HUES64 (cell line): ENCODE results near the gene LRRTM1.

ENCODE experiments used
- H3K27ac ChIP-seq: 2 replicates; pipeline ENCODE4 v1.7.0; 2013; ENCODE audit warnings: low read depth, low read length, inconsistent platforms
- H3K27me3 ChIP-seq: 2 replicates; pipeline ENCODE4 v1.6.1; 2013; ENCODE audit warnings: mild to moderate bottlenecking, low read length; ENCODE audit not compliant: insufficient read depth
- H3K36me3 ChIP-seq: 2 replicates; pipeline ENCODE4 v1.6.1; 2013; ENCODE audit warnings: mild to moderate bottlenecking, low read length; ENCODE audit not compliant: insufficient read depth
- H3K4me1 ChIP-seq: 2 replicates; pipeline ENCODE4 v1.6.1; 2013; ENCODE audit warnings: mild to moderate bottlenecking, low read length, moderate library complexity; ENCODE audit not compliant: insufficient read depth
- H3K4me3 ChIP-seq: 2 replicates; pipeline ENCODE4 v1.5.1; 2013; ENCODE audit warnings: mild to moderate bottlenecking, low read length, moderate library complexity
- H3K9ac ChIP-seq: 2 replicates; pipeline ENCODE4 v1.6.1; 2013; ENCODE audit warnings: mild to moderate bottlenecking, low read depth, low read length
- H3K9me3 ChIP-seq: 2 replicates; pipeline ENCODE4 v1.6.1; 2013; ENCODE audit warnings: low read depth, low read length; ENCODE audit not compliant: insufficient read depth
- WGBS: fragments of 150-250, 120-280 bp; methylation state at CpG from one replicate; pipeline ENCODE4 v1.1.7; 2013; ENCODE audit warnings: missing lambda C conversion rate; 5-methylcytosine and 5-hydroxymethylcytosine counted together

LRRTM1 gene

GRCh38 chr2:80280598-80280997 lies 24.0 kb downstream of the LRRTM1 start:
- Histone ChIP-seq H3K4me1 (no peaks in the 10 kb centered on the region), H3K4me3 (no peak overlapping the region), H3K9me3 (peaks cover 7% of the 10 kb centered on the region; the same call in 1 of the 2 replicates), H3K9ac (no peak overlapping the region), H3K27me3 (no peaks in the 10 kb centered on the region), H3K27ac (no peak overlapping the region), H3K36me3 (no peaks in the 10 kb centered on the region)
- WGBS, result 100% methylated on average over 2 of the region's 2 CpGs

- no peak overlapping the region for H3K9ac ChIP-seq
- no peak overlapping the region for H3K4me3 ChIP-seq
- 0 out of 2 replicates have a peak, but pooled peaks cover 2% of the 10 kb centered on the region for H3K9me3 ChIP-seq
- H3K36me3 ChIP-seq, result no peaks in the 10 kb centered on the region
- 94% methylated on average over 5 of the region's 5 CpGs for WGBS
- H3K27me3 ChIP-seq, result no peaks in the 10 kb centered on the region
- no peaks in the 10 kb centered on the region for H3K4me1 ChIP-seq
- no peak overlapping the region for H3K27ac ChIP-seq
These were observed 34.7 kb downstream of the LRRTM1 start for GRCh38 chr2:80269806-80270205.

GRCh38 chr2:80266231-80266630 lies 38.3 kb downstream of the LRRTM1 start:
- WGBS, result 93% methylated on average over 6 of the region's 6 CpGs
- H3K9me3 ChIP-seq, result 0 out of 2 replicates have a peak, but pooled peaks cover 2% of the 10 kb centered on the region
- no peak overlapping the region for H3K27ac ChIP-seq
- H3K36me3 ChIP-seq, result no peaks in the 10 kb centered on the region
- H3K4me1 ChIP-seq, result no peaks in the 10 kb centered on the region
- H3K27me3 ChIP-seq, result no peaks in the 10 kb centered on the region
- no peak overlapping the region for H3K4me3 ChIP-seq
- H3K9ac ChIP-seq, result no peak overlapping the region

- WGBS, result 99% methylated on average over 3 of the region's 3 CpGs
- H3K4me1 ChIP-seq, result peaks cover 4% of the 10 kb centered on the region
- no peak overlapping the region for H3K4me3 ChIP-seq
- H3K9me3 ChIP-seq, result no peaks in the 10 kb centered on the region
- no peaks in the 10 kb centered on the region for H3K36me3 ChIP-seq
- H3K27ac ChIP-seq, result no peak overlapping the region
- no peaks in the 10 kb centered on the region for H3K27me3 ChIP-seq
- H3K9ac ChIP-seq, result no peak overlapping the region
These were observed 45.3 kb downstream of the LRRTM1 start for GRCh38 chr2:80259292-80259691.

- H3K9me3 ChIP-seq, result no peaks in the 10 kb centered on the region
- no peak overlapping the region for H3K9ac ChIP-seq
- H3K4me1 ChIP-seq, result peaks cover 4% of the 10 kb centered on the region
- no peak overlapping the region for H3K4me3 ChIP-seq
- H3K27me3 ChIP-seq, result no peaks in the 10 kb centered on the region
- WGBS, result 96% methylated on average over 5 of the region's 5 CpGs
- H3K36me3 ChIP-seq, result no peaks in the 10 kb centered on the region
- no peak overlapping the region for H3K27ac ChIP-seq
These were observed 45.8 kb downstream of the LRRTM1 start for GRCh38 chr2:80258793-80259192.

GRCh38 chr2:80258341-80258740 lies 46.2 kb downstream of the LRRTM1 start:
- Histone ChIP-seq H3K27ac (no peak overlapping the region), H3K9ac (no peak overlapping the region), H3K9me3 (no peaks in the 10 kb centered on the region), H3K27me3 (no peaks in the 10 kb centered on the region), H3K36me3 (no peaks in the 10 kb centered on the region), H3K4me3 (no peak overlapping the region), H3K4me1 (peaks cover 4% of the 10 kb centered on the region)
- 96% methylated on average over 5 of the region's 5 CpGs for WGBS

- H3K4me3 ChIP-seq, result no peak overlapping the region
- no peak overlapping the region for H3K9ac ChIP-seq
- no peaks in the 10 kb centered on the region for H3K27me3 ChIP-seq
- WGBS, result over 99% methylated on average over 4 of the region's 4 CpGs
- no peaks in the 10 kb centered on the region for H3K9me3 ChIP-seq
- H3K27ac ChIP-seq, result no peak overlapping the region
- peaks cover 4% of the 10 kb centered on the region for H3K4me1 ChIP-seq
- no peaks in the 10 kb centered on the region for H3K36me3 ChIP-seq
These were observed 47.1 kb downstream of the LRRTM1 start for GRCh38 chr2:80257450-80257849.

GRCh38 chr2:80256782-80257167 lies 47.8 kb downstream of the LRRTM1 start:
- H3K9ac ChIP-seq, result no peak overlapping the region
- 96% methylated on average over 3 of the region's 3 CpGs for WGBS
- H3K27me3 ChIP-seq, result no peaks in the 10 kb centered on the region
- peaks cover 4% of the 10 kb centered on the region for H3K4me1 ChIP-seq
- no peaks in the 10 kb centered on the region for H3K9me3 ChIP-seq
- H3K4me3 ChIP-seq, result no peak overlapping the region
- H3K27ac ChIP-seq, result no peak overlapping the region
- H3K36me3 ChIP-seq, result no peaks in the 10 kb centered on the region

- Histone ChIP-seq H3K4me1 (peaks cover 4% of the 10 kb centered on the region), H3K27me3 (no peaks in the 10 kb centered on the region), H3K36me3 (no peaks in the 10 kb centered on the region), H3K9me3 (no peaks in the 10 kb centered on the region), H3K9ac (no peak overlapping the region), H3K4me3 (no peak overlapping the region), H3K27ac (no peak overlapping the region)
- WGBS, result 84% methylated on average over 9 of the region's 9 CpGs
These were observed 48.4 kb downstream of the LRRTM1 start for GRCh38 chr2:80255918-80256781.

GRCh38 chr2:80252294-80252986 lies 52.1 kb downstream of the LRRTM1 start:
- no peak overlapping the region for H3K27ac ChIP-seq
- H3K27me3 ChIP-seq, result no peaks in the 10 kb centered on the region
- H3K4me1 ChIP-seq, result peaks cover 11% of the 10 kb centered on the region
- no peak overlapping the region for H3K9ac ChIP-seq
- H3K36me3 ChIP-seq, result no peaks in the 10 kb centered on the region
- H3K9me3 ChIP-seq, result no peaks in the 10 kb centered on the region
- no peak overlapping the region for H3K4me3 ChIP-seq
- WGBS, result 95% methylated on average over 6 of the region's 7 CpGs
